GM19043 (cell line): ENCODE results near the gene TOP2A.

ENCODE experiments used
- ATAC-seq: cut with Tn5 transposase; IDR thresholded peaks from one replicate; pipeline ENCODE4 v1.9.1; 2021; ENCODE audit warnings: low read depth; ENCODE audit not compliant: unreplicated experiment

The TOP2A gene

GRCh38 chr17:40417609-40418427, at the start of gene TOP2A:
Gene TOP2A (minus strand): TSS chr17:40417896. CDS start chr17:40417791, 105 bp downstream.
- peak; percentile 87 for ATAC-seq

DNA sequence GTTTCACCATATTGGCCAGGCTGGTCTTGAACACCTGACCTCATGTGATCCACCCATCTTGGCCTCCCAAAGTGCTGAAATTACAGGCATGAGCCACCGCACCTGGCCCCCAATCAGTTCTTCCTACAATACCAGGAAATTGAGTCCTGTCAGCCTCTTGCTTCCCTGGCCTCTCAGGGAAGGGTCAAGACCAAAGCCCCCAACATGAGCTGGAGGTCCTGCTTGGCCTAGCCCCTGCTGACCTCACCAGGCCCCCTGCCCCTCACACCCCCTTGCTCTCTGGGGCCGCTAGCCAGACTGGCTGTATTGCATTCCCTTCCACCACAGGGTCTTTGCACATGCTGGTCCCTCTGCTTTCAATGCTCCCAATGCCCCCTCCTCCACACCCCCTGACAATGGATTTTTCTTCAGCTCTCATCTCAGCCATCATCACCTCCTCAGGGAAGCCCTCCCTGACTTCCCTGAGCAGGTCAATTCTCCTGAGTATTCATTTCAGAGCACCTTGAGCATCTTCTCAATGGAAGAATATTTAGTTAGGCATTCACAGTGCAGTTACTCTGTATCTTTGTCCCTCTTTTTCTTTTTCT, 49.7 kb upstream of the TOP2A start:
- ATAC-seq: no peak

DNA sequence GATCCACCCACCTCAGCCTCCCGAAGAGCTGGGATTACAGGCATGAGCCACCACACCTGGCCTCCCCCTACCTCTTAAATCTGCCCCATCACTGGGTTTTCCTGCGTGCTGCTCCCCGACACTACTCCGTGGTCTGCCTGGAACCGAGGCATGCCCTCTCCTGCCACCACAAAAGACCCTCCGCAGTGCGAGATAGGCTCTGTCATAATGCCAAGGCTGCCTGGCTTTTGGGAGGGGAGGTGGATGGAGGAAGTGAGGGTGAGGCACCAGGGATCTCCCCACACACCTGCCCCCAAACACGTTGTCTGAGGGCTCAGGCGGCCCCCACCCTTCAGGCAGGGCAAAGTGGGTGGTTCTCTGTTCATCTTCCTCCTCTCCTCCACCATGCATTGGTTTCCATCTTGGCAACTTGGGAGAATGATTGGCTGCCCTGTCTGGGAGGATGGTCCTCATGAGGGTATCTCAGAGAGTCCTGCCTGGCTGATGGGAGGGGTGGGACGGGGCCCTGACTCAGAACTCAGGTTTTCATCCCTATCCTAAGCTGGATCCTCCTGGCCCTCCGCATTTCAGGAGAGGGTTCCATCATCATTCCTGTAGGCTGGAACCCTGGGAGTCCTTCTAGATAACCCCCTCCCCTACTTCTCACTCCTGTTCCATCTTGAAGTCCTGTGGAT, 48.7 kb upstream of the TOP2A start:
- no peak for ATAC-seq

- ATAC-seq: no peak
Observed at GRCh38 chr17:40464392-40464855, 46.7 kb upstream of the TOP2A start.

DNA sequence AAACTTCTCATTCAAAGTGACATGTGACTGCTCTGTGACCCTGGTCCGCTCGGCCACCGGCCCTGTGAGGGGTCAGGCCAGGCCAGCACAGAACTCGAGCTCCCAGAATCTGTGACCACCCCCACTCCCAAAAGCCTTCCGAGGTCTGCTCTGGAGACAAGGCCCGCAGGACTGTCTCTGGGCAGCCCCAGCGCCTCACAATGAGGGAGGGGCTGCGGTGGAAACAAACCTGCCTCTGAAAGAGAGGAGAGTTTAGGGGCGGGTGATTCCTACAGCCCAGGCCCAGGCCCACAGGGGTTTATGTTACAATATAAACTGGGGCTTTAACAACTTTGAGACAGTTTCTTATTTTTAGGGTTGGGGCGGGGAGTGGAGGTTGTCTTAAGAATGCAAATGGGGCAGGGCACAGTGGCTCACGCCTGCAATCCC, 45.4 kb upstream of the TOP2A start:
- no peak for ATAC-seq

DNA sequence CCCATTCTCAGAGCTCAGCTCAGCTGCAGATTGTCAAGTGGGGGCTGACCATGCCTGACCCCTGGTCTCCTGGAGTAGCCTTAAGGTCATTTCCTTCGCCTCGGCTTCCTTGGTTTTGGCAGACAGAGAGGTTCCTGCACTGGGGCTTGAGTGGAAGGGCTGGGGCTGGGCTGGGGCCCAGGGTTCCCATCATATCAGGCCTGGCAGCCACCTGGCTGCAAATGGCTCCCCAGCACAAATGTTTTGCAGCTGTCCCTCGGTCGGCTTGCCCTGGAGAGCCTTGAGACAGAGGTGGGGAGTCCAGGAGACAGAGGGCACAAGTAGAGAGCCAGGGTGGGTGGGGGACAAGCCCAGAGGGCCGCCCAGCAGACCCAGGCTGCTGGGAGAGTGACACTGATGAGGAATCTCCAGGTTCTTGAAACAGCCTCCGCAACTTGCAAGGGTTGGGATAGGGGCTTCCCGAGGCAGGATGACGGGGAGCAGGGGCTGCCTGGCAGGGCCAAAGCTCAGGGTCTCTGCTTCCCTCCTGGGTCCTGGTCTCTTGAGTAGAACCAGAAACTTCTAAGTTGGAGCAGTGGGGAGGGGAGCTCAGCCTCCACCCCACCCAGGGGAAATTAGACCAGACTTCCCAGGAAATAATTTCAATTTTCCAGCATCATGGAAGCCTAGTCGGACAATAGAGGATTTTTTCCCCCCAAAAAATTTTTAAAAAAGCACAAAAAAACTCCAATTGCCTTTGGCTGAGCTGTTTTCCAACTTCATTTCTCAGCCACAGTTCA, 44.8 kb upstream of the TOP2A start:
- no peak for ATAC-seq

DNA sequence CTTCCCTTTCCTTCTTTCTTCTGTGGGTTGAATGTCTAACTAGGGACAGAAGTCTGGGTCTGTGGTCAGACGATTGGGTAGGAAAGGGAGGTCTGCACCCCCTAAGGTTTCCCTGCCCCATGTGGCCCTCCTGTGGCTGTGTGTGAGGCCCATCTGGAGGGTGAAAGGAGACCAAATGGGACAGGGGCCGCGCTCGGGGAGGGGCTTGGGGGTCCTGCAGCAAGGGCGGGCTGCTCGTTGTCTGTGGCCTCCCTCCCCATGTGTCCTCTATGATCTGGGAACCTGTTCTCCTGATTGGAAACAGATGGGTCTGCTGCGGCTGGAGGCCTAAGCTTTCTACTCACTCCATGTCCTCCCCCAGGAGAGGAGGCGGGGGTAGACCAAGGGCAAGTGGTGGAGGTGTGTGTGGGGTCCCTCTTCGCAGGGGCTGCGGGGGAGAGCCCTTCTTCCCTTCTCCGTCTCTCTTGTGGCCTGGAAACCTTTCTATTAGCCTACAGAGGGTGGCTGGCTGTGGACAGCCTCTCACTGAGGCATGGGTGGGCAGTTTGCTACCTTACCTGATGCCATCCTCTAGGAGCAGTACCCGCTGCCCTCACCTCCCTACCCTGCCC, 44.1 kb upstream of the TOP2A start:
- no peak for ATAC-seq

GRCh38 chr17:40460968-40461731, 43.5 kb upstream of the TOP2A start:
- no peak for ATAC-seq

GRCh38 chr17:40460604-40460967, 42.9 kb upstream of the TOP2A start:
- no peak for ATAC-seq

DNA sequence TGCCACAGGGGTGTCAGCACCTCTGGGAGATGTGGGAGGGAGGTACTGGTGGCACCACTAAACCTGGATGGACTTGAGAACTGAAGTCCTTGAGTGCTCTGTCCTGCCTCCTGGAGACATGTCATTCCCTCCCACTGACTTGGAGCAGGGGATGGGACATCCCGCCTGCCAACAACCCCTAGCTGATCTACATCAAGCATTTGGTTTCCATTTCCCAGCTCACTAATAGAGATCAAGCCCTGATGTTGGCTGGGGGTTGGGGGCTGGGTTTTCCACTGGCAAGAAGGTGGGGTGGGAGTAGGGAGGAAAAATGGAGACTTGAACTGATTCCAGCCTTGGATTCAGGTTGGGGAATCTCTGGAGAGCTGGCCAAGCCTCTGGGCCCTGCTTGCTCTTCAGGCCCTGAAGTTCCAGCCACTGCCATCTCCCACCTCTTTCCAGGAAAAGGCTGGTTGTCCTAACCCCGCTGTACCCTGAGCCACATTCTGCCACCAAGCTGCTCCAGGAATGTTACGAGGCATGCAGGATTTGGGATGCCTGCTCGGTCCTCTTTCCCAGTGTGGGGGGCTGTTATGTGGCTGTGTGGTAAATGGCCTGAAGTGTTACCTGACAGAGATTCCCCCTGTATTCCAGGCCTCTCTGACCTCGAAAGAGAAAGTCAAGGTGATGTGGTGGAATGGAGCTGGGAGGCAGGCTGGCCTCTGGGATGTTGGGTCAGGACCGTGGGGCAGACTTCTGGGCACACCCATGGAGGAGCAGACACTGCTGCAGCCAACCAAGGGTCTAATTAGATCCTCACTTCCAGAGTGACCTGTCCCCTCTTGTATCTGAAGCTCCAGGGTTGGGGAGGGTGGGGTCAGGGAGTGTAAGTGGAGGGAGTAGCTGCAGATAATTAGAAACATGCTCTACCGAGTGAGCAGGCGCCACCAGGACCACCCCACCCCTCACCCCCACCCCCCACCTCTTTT, 42.2 kb upstream of the TOP2A start:
- no peak for ATAC-seq

GRCh38 chr17:40458851-40459482, 41.3 kb upstream of the TOP2A start:
- ATAC-seq: no peak

GRCh38 chr17:40457964-40458791, 40.5 kb upstream of the TOP2A start:
- no peak for ATAC-seq

DNA sequence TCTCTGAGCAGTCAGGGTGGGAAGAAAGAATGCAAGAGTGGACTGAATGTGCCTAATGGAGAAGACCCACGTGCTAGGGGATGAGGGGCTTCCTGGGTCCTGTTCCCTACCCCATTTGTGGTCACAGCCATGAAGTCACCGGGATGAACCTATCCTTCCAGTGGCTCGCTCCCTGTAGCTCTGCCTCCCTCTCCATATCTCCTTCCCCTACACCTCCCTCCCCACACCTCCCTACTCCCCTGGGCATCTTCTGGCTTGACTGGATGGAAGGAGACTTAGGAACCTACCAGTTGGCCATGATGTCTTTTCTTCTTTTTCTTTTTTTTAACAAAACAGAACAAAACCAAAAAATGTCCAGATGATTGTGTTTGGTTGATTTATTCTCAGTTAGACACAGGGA, 39.7 kb upstream of the TOP2A start:
- no peak for ATAC-seq

DNA sequence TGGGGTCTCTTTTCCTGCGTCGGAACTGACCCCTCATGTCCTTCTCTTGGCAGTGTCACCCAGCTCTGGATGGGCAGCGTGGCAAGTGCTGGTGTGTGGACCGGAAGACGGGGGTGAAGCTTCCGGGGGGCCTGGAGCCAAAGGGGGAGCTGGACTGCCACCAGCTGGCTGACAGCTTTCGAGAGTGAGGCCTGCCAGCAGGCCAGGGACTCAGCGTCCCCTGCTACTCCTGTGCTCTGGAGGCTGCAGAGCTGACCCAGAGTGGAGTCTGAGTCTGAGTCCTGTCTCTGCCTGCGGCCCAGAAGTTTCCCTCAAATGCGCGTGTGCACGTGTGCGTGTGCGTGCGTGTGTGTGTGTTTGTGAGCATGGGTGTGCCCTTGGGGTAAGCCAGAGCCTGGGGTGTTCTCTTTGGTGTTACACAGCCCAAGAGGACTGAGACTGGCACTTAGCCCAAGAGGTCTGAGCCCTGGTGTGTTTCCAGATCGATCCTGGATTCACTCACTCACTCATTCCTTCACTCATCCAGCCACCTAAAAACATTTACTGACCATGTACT, 38.8 kb upstream of the TOP2A start:
- ATAC-seq: no peak

DNA sequence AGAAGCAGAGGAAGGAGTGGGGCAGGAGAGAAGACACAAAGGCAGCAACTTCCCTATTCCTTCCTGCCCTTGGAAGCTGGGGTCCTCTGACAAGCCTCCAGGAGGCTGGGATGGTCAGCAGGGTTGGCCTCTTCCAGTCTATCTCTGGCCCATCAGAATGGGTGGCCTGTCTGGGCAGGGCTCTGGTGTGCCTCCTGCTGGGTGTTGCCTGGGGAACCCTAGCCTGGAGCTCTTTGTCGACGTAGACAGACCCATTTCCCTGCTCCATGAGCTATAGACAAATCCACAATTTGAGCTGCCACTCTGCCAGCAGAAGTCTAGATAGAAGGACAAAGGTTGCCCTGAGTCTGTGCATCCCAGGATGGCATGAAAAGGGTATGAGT, 36.9 kb upstream of the TOP2A start:
- ATAC-seq: no peak

DNA sequence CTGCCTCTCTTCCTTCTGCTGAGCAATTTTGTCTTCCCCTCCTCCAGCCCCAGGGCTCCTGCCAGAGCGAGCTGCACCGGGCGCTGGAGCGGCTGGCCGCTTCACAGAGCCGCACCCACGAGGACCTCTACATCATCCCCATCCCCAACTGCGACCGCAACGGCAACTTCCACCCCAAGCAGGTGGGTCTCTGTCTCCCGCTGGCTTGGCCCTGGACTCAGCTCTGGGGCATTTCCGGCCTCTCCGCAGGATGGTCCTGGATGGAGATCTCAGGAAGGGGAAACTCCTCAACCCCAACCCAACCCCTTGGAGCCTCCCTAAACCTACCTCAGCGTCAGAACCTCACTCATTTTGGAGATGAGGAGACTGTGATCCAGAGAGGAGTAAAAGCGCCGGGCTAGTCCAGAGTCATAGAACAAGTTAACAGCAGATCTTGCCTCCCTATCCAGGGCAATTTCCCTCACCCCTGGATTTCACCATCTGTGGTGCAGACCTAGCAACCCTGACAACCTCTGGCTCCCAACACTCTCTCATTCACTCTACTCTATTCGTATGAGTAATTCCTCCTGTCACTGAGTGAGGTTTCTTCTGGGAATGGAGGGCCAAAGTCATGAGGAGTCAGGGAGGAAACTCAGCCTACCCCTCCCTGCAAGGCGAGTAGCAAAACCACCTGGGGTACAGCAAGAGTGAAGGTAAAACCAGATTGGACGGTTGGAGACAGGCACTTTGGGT, 36.4 kb upstream of the TOP2A start:
- ATAC-seq: no peak
